Mucosa of stomach (tissue), 1 donor: Measurements from ENCODE around the gene ALOX15B.
A peak's percentile ranks its signal among the peaks of the same experiment; 100 is the strongest.
"Not testable (repeated sequence)": the region's sequence is repeated elsewhere in the genome, so short reads cannot be mapped to it uniquely, and the experiment has no call there.

Experiments used
- H3K27me3 ChIP-seq: one replicate; pipeline ENCODE4 v1.7.0; 2013; ENCODE audit warnings: mild to moderate bottlenecking, low read length; ENCODE audit not compliant: control insufficient read depth, insufficient read depth
- H3K36me3 ChIP-seq: one replicate; pipeline ENCODE4 v1.7.0; 2013; ENCODE audit warnings: low read length; ENCODE audit not compliant: control insufficient read depth, insufficient read depth
- H3K4me1 ChIP-seq: one replicate; pipeline ENCODE4 v1.7.0; 2013; ENCODE audit warnings: mild to moderate bottlenecking, low read length; ENCODE audit not compliant: control insufficient read depth, insufficient read depth
- H3K4me3 ChIP-seq: one replicate; pipeline ENCODE4 v1.7.0; 2013; ENCODE audit warnings: low read length
- H3K9ac ChIP-seq: one replicate; pipeline ENCODE4 v1.7.0; 2013; ENCODE audit warnings: mild to moderate bottlenecking, low read length, moderate library complexity
- H3K9me3 ChIP-seq: one replicate; pipeline ENCODE4 v1.7.0; 2013; ENCODE audit warnings: mild to moderate bottlenecking, low read length, moderate library complexity; ENCODE audit not compliant: control insufficient read depth
- donor health status: Pancreatic carcinoma.

Gene ALOX15B

DNA sequence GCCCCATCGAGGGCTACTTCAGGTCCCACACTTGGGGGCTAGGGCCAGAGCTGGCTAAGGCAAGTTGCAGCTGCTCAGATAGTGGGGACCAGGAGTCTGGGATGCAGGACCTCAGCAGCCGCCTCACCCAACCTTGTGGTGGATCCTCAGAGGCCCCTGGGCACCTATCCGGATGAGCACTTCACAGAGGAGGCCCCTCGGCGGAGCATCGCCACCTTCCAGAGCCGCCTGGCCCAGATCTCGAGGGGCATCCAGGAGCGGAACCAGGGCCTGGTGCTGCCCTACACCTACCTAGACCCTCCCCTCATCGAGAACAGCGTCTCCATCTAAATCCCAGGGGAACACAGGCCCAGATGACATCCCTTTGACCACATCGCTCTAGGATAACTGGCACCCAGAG lies 9.4 kb downstream of the ALOX15B start:
- Histone ChIP-seq H3K9ac (no peak overlapping the region), H3K27me3 (peaks cover 15% of the 10 kb centered on the region), H3K36me3 (no peaks in the 10 kb centered on the region), H3K4me1 (no peaks in the 10 kb centered on the region), H3K9me3 (no peaks in the 10 kb centered on the region), H3K4me3 (no peak overlapping the region)

DNA sequence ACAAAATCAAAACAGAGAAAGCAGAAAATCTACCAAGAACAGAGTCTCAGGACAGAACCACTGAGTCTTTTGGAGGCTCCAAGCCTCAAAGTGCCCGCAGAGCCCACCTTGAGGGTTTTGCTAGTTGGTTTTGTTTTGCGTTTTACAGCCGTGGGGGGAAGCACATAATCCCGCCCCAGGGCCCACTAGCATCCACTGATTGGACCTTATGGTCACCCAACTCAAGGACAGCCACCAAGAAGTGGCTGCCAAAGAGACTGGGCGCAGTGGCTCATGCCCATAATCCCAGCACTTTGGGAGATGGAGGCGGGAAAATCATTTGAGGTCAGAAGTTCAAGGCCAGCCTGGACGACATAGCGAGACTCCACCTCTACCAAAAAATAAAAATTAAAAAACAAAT lies 9.9 kb downstream of the ALOX15B start:
- peaks cover 15% of the 10 kb centered on the region for H3K27me3 ChIP-seq
- no peak overlapping the region for H3K4me3 ChIP-seq
- no peak overlapping the region for H3K9ac ChIP-seq

GRCh38 chr17:8051831-8052230 lies 13.0 kb downstream of the ALOX15B start:
- Histone ChIP-seq H3K36me3 (no peaks in the 10 kb centered on the region), H3K4me1 (peaks cover 15% of the 10 kb centered on the region), H3K9me3 (no peaks in the 10 kb centered on the region), H3K4me3 (no peak overlapping the region), H3K27me3 (peaks cover 5% of the 10 kb centered on the region), H3K9ac (no peak overlapping the region)

More for the DNA sequence above, 9.9 kb downstream of the ALOX15B start:
- H3K36me3 ChIP-seq: no peaks in the 10 kb centered on the region
- H3K4me1 ChIP-seq: no peaks in the 10 kb centered on the region
- H3K9me3 ChIP-seq: no peaks in the 10 kb centered on the region

GRCh38 chr17:8052256-8053252 lies 13.7 kb downstream of the ALOX15B start:
- H3K4me3 ChIP-seq: no peak overlapping the region
- H3K4me1 ChIP-seq: peaks cover 21% of the 10 kb centered on the region
- H3K36me3 ChIP-seq: no peaks in the 10 kb centered on the region
- peaks cover 5% of the 10 kb centered on the region for H3K27me3 ChIP-seq
- no peaks in the 10 kb centered on the region for H3K9me3 ChIP-seq
- no peak overlapping the region for H3K9ac ChIP-seq

GRCh38 chr17:8053600-8053999 lies 14.7 kb downstream of the ALOX15B start:
- H3K4me3 ChIP-seq: no peak overlapping the region
- H3K9me3 ChIP-seq: no peaks in the 10 kb centered on the region
- no peak overlapping the region for H3K9ac ChIP-seq
- H3K36me3 ChIP-seq: no peaks in the 10 kb centered on the region
- H3K4me1 ChIP-seq: peaks cover 27% of the 10 kb centered on the region
- H3K27me3 ChIP-seq: peaks cover 11% of the 10 kb centered on the region

DNA sequence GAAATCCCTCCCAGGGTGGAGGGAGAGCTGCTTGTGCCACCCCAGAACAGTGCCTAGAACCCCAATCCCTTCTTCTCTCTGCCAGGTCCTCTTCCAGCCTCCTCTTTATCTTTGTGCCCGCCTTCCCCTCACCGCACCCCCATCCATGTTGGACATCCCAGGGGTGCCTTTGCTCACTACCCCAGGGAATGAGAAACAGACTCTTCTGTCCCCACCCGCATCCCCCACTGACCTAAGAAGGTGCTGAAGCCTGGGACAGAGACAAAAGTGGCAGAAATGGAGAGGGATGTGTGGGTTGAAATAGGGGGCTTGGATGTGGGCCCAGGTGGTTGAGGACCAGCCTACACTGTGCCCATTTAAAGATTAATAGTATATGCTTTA lies 17.0 kb downstream of the ALOX15B start:
- H3K9me3 ChIP-seq: no peaks in the 10 kb centered on the region
- H3K4me3 ChIP-seq: no peak overlapping the region
- H3K9ac ChIP-seq: peak overlapping the region; percentile 42
- H3K4me1 ChIP-seq: peaks cover 27% of the 10 kb centered on the region
- H3K36me3 ChIP-seq: no peaks in the 10 kb centered on the region
- H3K27me3 ChIP-seq: peaks cover 18% of the 10 kb centered on the region

- Histone ChIP-seq H3K27me3 (peaks cover 18% of the 10 kb centered on the region), H3K9ac (peak overlapping the region; percentile 13), H3K36me3 (no peaks in the 10 kb centered on the region), H3K4me1 (peaks cover 27% of the 10 kb centered on the region), H3K4me3 (no peak overlapping the region), H3K9me3 (no peaks in the 10 kb centered on the region)
Observed at GRCh38 chr17:8056232-8056975, 17.5 kb downstream of the ALOX15B start.

- H3K4me1 ChIP-seq: peaks cover 27% of the 10 kb centered on the region
- H3K36me3 ChIP-seq: no peaks in the 10 kb centered on the region
- H3K4me3 ChIP-seq: no peak overlapping the region
- peak overlapping the region; percentile 13 for H3K9ac ChIP-seq
- peaks cover 15% of the 10 kb centered on the region for H3K27me3 ChIP-seq
- H3K9me3 ChIP-seq: no peaks in the 10 kb centered on the region
Observed at GRCh38 chr17:8056976-8057625, 18.2 kb downstream of the ALOX15B start.

- H3K4me1 ChIP-seq: peaks cover 27% of the 10 kb centered on the region
- H3K36me3 ChIP-seq: no peaks in the 10 kb centered on the region
- no peak overlapping the region for H3K4me3 ChIP-seq
- peak overlapping the region; percentile 13 for H3K9ac ChIP-seq
- H3K27me3 ChIP-seq: peaks cover 20% of the 10 kb centered on the region
- no peaks in the 10 kb centered on the region for H3K9me3 ChIP-seq
Observed at GRCh38 chr17:8057691-8058114, 18.8 kb downstream of the ALOX15B start.

- Histone ChIP-seq H3K4me1 (peaks cover 27% of the 10 kb centered on the region), H3K4me3 (no peak overlapping the region), H3K36me3 (no peaks in the 10 kb centered on the region), H3K9ac (no peak overlapping the region), H3K9me3 (no peaks in the 10 kb centered on the region), H3K27me3 (peaks cover 29% of the 10 kb centered on the region)
Observed at GRCh38 chr17:8059131-8059530, 20.3 kb downstream of the ALOX15B start.

GRCh38 chr17:8060274-8060673 lies 21.4 kb downstream of the ALOX15B start:
- Histone ChIP-seq H3K36me3 (no peaks in the 10 kb centered on the region), H3K9ac (no peak overlapping the region), H3K9me3 (no peaks in the 10 kb centered on the region), H3K4me3 (no peak overlapping the region), H3K27me3 (peaks cover 29% of the 10 kb centered on the region), H3K4me1 (peaks cover 27% of the 10 kb centered on the region)

DNA sequence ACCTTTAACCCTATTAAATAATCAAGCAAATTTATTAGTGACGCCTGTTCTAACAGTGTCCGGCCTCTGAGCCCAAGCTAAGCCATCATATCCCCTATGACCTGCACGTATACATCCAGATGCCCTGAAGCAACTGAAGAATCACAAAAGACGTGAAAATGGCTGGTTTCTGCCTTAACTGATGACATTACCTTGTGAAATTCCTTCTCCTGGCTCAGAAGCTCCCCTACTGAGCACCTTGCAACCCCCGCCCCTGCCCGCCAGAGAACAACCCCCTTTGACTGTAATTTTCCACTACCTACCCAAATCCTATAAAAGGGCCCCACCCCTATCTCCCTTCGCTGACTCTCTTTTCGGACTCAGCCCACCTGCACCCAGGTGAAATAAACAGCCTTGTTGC lies 23.0 kb downstream of the ALOX15B start:
- not testable (repeated sequence) for H3K4me3 ChIP-seq

More for the DNA sequence above, 23.0 kb downstream of the ALOX15B start:
- not testable (repeated sequence) for H3K36me3 ChIP-seq, H3K9me3 ChIP-seq, H3K9ac ChIP-seq
- peaks cover 12% of the 10 kb centered on the region for H3K4me1 ChIP-seq
- H3K27me3 ChIP-seq: peaks cover 29% of the 10 kb centered on the region
